Limb (tissue), 2 donors: ENCODE measurements around the gene PRSS58.

Source experiments
- DNase-seq, 2 donors: peaks; one replicate each; pipeline ENCODE4 v3.0.0-alpha.2; 2016; ENCODE audit errors: extremely low spot score in 2 of 2

The PRSS58 gene, protein sequence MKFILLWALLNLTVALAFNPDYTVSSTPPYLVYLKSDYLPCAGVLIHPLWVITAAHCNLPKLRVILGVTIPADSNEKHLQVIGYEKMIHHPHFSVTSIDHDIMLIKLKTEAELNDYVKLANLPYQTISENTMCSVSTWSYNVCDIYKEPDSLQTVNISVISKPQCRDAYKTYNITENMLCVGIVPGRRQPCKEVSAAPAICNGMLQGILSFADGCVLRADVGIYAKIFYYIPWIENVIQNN

DNA sequence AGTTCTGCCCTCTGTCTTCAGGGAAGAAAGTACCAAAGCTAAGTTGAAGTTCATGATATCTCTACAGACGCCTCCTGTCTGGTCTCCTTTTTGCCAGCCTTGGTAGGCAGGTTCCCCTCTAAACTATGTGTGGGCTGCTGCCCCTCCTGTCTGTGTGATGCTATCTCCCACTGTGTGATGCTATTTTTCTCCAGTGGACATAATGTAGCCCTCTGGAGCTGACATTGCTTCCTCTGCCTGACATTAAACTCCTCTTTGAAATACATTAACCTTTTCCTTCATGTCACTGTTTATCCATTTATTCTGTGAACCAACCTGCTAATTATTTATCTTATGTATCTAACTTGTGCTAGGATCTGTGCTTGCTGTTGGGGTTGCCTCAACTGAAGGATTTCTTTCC, at the start of gene PRSS58:
PRSS58 (minus strand) TSS at position 101 of the 400 bp plus-strand sequence. CDS start 351 bp downstream, outside the sequence.
- no peak for DNase-seq

GRCh38 chr7:142307246-142307900, 49.5 kb upstream of the PRSS58 start:
- DNase-seq, result no peak

DNA sequence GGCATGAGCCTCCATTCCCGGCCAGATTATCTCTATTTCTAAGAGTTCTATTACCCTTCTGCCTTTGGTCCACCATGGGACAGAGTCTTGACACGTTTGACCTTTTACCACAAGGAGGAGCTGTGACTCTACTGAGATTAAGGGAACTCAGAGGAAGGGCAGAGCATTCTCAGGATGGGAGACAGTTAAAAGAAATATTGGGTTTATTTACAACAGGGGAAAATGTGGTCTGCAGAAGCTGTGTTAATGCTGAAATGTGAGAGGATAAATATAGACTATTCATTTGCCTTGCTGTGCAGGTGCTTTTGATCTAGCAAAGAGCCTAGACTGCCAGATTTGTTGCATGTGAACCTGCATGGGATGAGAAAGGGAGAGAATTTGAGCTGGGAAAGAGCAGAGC, 45.8 kb upstream of the PRSS58 start:
- no peak for DNase-seq

DNA sequence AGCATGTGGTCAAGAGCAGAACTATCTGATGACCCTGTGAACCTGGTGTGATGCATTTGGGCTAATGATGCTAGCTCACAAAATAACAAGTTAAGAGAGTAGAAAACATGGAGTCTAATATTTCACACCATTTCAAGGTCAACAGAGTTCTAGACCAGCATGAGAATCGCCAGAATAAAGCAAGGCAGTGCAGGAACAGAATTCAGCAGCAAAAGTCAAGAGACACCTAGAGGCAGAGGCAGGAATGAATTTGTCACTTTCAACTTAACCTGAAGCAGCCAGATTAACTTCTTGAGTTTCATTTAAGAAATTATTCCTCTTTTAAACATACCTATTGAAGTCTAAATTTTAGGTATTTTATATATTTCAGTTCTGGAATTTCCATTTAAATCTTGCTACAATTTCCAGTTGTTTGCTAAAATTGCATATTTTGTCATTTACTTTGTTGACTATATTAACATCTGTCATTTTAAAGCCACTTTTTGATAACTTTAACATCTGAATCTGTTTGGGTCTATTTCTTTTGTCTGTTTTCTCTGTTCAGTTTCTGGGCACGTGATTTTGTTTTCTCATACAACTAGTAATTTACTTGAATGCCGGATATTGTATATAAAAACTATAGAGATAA, 44.2 kb upstream of the PRSS58 start:
- no peak for DNase-seq

GRCh38 chr7:142301299-142301698, 43.4 kb upstream of the PRSS58 start:
- no peak for DNase-seq

DNA sequence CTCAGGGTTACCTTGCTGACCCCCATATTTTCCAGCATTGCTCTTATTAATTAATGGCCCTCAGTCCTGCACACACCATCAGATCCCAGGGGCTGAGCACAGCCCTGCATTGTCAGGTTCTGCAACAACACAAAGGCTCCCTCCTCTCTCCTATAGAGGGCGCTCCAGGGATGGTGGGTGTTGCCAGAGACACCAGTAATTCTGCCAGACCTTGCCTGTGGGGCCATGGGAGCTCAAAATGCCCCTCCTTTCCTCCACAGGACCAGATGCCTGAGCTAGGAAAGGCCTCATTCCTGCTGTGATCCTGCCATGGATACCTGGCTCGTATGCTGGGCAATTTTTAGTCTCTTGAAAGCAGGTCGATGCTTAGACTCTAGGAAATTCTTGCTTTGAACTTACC, 42.8 kb upstream of the PRSS58 start:
- DNase-seq, result no peak

DNA sequence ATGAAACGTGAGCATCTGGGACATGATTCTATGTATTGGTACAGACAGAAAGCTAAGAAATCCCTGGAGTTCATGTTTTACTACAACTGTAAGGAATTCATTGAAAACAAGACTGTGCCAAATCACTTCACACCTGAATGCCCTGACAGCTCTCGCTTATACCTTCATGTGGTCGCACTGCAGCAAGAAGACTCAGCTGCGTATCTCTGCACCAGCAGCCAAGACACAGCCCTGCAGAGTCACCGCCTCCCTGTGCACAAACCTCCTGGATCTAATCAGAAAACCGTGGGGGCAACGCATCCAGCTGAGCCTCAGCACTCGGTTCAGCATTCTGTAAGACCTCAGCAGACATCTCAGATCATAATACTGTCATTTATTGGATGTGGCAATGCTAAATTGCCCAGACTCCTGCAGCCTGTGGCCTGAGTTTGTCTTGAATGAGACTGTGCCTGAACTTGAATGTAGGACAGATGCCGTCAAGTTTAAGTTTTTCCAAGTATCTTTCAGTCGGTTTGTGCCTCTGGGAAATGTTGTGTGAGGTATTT, 41.5 kb upstream of the PRSS58 start:
- no peak for DNase-seq

DNA sequence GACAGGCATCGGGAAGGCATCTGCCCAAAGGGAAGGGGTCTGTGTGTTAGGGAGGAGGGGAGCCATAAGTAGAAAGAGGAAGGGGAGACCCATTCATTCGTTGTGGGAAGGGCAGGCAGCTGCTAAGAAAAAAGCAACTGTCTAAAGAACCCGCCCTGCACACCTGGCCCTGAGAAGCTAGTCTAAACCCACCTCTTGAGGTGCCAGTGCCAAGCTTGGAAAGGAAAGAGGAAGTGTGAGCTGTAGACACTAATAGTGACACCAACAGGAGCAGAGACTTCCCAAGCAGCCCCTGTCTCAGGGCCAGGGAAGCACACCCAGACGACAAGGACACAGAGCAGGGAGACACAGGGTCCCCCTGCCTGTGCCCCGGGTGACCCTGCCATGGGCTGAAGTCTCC, 40.8 kb upstream of the PRSS58 start:
- no peak for DNase-seq

DNA sequence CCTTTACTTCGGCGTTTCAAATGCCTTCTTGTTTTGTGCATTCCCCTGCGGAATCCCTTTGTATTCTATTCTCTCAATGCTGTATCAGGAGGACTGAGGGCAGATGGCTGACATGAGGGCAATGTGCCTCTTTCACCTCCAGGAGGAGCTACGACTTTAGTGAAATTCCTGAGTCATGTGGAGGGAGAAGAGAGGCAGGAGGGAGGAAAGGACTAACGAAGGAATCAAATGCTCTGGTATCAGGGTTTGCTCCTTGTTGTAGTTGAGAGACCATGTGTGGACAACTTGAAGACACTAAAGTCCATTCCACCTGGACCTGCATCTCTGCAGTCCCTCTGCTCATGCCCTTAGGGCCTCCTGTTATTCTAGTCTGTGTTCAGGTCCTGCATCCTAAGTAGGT, 40.2 kb upstream of the PRSS58 start:
- no peak for DNase-seq

DNA sequence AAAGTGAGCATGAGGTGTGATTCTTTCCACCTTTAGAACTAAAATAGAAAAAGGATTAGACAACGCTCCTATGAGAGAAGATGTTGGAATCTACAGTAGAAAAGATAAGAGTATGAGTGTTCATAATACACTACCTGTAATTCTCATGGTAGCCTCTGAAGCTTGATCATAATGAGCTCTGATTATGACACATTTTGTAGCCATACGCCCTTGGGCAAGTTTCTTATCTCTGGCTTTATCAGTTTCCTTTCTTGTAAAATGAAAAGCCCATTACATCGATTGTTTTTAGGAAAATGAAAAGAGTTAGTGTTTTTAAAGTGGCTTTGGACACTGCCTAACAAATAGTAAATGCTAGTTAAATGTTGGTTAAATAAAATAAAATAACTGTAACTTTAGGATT, 22.4 kb upstream of the PRSS58 start:
- no peak for DNase-seq

DNA sequence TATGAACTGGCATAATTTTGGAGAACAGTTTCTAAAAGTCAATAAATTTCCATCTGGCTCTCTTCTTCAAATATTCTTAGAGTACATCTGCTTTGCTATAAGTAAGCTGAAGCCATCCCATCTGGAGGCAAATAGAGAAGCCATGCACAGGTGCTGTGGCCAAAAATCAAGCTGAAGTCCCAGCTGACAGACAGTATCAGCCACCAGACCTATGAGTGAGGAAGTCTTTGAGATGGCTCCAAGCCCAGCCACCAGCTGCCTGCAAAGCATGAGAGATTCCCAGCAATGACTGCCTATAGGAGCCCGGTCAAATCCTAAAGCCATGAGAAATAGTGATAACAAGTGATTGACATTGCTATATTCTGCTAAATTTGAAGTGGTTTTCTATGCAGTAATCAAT, 21.7 kb upstream of the PRSS58 start:
- DNase-seq, result no peak

- no peak for DNase-seq
Measured at GRCh38 chr7:142275028-142275427, 17.2 kb upstream of the PRSS58 start.

DNA sequence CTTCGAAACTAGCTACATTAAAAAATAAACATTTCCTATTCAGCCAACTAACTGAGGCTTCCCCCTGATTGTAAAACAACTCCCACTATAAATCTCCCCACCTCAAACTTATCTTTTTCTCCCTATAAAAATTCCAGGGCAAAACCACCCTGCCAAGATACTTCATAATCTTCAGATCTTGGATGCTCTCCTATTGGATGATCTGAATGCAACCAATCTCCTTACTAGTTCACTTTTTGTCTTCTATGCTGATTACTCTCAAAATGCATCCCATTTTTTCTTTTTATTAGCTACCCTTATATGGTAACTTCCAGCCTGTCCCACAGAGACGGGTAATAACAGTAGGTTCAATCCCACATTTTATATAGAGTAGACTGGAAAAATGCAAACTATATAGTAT, 15.0 kb upstream of the PRSS58 start:
- no peak for DNase-seq

- DNase-seq, result no peak
Measured at GRCh38 chr7:142263598-142264380, 5.9 kb upstream of the PRSS58 start.

DNA sequence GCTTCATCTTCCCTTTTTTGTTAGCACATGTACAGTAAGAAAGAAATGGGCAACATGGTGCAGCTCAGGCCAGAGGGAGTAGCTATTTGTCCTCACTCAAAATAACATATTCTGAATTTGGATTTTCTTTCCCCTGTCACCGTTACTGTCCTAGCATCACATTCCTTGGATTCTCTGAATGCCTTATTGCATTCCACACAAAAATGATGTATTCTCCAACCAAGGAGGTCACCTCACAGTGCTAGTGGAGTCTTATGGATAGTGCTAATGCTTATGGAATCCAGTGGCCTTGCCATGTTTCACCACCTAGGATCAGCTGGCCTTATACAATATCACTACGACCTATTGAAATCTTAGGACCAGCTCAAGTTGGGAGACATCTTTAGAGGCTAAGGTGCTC, 7.2 kb downstream of the PRSS58 start:
- DNase-seq, result no peak

DNA sequence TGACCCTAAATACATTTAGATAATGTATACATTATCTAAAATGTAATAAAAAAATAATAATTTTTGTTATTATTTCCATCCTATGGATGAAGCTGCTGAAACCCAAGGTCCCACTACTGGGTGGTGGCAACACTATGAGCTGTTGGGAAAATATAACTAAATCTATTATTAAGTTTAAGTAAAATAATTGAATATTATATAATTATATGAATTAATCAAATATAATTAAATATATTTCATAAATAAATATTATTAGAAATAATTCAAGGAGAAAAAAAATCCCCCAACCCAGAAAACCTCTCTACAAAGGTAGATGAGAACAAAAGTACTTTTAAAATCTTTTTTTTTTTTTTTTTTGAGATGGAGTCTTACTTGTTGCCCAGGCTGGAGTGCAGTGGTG, 7.9 kb downstream of the PRSS58 start:
- no peak for DNase-seq

DNA sequence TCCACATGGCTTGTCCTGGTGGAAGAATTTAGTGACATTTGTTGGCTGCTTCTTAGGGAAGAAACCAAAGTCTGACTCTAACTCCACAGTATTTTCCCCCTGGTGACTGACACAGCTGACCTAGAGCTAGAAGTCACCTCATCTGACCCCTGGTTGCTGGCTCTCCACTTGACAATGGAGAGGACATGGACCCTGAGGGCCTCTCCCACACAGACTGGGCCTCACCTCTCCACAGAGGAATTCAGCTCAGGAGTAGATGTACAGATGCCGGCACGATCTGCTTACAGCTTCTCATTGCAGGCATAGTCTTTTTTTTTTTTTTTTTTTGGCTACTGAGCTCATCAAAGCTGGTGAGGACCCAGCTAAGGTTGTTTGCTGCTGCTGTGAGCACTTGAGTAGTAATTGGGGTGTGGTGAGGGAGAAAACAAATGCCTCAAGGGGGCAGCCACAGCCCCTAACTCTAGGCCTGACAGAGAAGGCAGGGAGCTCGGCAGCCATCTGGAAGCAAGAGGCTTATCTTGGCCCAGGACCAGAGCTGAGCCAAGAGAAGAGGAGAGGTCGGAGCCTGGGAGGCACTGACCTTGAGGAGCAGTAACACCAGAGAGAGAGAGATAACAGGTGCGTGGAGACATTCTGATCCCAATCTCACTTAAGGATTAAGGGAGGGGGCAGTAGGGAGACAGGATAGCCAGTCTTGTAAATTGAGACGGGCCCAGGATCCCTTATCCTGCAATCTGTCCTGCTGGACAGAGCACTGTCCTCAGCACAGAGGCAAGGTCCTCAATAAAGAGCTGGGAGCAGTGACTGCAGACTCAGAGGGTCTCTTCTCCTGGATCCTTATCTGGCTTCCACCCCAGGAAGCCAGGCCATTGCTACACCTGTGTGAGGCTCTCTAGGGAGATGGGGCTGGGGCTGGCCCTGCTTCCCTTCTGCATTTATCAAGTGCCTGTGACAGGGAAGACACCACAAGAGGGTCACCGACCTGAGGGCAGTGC, 9.4 kb downstream of the PRSS58 start:
- no peak for DNase-seq

GRCh38 chr7:142243823-142244222, 14.0 kb downstream of the PRSS58 start:
- DNase-seq, result no peak

DNA sequence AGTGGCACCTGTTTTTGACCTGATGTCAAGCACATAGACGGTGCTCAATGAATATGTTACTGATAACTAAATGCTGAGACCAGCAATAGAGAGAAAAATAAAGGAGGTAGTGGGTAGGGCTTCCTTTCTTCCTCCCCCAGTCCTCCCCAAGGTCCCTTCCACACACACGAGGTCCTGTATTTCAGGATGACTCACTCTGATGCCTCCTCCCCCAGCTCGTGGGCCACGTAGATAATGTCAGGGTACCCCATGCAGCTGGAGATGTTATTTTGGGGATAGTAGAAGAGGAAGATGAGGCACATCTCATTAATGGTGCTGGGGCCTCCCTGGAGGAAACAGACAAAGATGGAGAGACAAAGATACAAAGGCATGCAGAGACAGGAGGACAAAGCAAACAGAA, 17.3 kb downstream of the PRSS58 start:
- DNase-seq, result no peak

- DNase-seq, result no peak
Measured at GRCh38 chr7:142231716-142232115, 26.1 kb downstream of the PRSS58 start.
